ENCODE results near the gene STEAP3.

GRCh38 chr2:119220720-119221301 is 2.8 kb upstream of the STEAP3 start:
- TF ChIP-seq EP300 (IDR thresholded peaks at IDR 0.05) (no peak), POLR2AphosphoS5 (IDR thresholded peaks at IDR 0.05) (no peak), POLR2A (IDR thresholded peaks at IDR 0.05) (no peak)
- TF ChIP-seq, protein P1, sequence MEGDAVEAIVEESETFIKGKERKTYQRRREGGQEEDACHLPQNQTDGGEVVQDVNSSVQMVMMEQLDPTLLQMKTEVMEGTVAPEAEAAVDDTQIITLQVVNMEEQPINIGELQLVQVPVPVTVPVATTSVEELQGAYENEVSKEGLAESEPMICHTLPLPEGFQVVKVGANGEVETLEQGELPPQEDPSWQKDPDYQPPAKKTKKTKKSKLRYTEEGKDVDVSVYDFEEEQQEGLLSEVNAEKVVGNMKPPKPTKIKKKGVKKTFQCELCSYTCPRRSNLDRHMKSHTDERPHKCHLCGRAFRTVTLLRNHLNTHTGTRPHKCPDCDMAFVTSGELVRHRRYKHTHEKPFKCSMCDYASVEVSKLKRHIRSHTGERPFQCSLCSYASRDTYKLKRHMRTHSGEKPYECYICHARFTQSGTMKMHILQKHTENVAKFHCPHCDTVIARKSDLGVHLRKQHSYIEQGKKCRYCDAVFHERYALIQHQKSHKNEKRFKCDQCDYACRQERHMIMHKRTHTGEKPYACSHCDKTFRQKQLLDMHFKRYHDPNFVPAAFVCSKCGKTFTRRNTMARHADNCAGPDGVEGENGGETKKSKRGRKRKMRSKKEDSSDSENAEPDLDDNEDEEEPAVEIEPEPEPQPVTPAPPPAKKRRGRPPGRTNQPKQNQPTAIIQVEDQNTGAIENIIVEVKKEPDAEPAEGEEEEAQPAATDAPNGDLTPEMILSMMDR (IDR thresholded peaks at IDR 0.05), result no peak

All from suprapubic skin (tissue), 4 donors.